Suppressor macrophage (primary cell): ENCODE measurements around the gene CLIC4.
A peak's percentile ranks its signal among the peaks of the same experiment; 100 is the strongest.
"Not testable (repeated sequence)": the region's sequence is repeated elsewhere in the genome, so short reads cannot be mapped to it uniquely, and the experiment has no call there.

ENCODE experiments used
- DNase-seq, 4 experiments: peaks; one replicate each; pipeline ENCODE4 v3.0.0-alpha.2; 2020 to 2022

CLIC4 gene

DNA sequence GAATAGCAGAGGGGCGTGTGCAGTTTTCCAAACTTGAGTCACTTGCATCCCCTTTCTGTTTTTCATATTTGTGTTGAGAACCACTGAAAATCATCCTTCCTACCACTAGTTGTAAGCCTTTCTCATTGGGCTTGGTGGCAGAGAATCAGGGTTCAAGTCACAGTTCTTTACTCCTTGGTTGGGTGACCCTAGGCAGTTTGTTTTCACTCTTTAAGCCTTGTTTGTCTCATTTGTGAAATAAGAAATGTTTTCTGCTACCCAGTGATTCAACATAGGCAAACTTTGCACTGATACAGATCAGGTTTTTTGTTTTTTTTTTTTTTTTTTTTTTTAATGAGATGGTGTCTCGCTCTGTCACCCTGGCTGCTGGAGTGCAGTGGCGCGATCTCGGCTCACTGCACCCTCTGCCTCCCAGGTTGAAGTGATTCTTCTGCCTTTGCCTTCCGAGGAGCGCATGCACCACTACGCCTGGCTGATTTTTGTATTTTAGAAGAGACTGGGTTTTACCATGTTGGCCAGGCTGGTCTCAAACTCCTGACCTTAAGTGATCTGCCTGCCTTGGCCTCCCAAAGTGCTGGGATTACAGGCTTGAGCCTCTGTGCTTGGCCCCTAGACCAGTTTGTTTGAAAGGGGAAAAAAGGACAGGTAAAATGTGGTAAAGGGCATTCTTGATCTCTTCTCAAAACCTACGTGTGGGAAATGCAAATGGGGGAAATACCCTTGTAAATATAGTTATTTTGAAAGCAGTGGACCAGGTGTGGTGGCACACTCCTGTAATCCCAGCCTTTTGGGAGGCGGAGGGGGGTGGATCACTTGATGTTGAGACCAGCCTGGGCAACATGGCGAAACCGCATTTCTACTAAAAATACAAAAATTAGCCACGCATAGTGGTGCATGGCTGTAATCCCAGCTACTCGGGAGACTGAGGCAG is 3.2 kb downstream of the CLIC4 start:
- no peak for DNase-seq

DNA sequence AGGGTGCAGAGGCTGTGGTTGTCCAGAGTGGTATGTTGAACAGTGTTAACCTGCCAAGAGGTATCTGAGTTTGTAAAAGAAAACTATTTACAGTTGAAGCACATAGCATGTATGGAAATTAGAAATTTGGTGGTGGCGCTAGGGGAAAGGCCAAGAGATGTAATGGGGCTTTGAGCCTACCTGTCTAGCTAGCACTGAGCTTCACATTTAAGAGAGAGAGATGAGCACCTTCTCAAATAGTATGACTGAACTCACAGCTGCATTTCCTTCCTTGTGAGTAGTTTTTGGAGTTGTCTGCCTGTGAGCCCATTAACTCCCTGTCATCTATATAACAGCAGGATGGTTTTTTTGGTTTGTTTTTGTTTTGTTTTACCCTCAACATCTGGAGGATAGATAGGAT is 4.0 kb downstream of the CLIC4 start:
- no peak for DNase-seq

DNA sequence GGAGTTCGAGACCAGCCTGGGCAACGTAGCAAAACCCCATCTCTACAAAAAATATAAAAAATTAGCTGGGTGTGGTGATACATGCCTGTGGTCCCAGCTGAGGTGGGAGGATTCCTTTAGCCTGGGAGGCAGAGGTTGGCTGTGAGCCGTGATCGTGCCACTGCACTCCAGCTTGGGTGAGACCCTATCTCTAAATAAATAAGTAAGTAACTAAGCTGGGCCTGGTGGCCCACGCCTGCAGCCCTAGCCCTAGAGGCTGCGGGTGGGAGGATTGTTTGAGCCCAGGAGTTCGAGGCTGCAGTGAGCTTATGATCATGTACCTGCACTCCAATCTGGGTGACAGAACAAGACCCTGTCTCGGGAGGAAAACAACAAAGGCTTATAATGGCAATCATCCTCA is 4.6 kb downstream of the CLIC4 start:
- no peak for DNase-seq

DNA sequence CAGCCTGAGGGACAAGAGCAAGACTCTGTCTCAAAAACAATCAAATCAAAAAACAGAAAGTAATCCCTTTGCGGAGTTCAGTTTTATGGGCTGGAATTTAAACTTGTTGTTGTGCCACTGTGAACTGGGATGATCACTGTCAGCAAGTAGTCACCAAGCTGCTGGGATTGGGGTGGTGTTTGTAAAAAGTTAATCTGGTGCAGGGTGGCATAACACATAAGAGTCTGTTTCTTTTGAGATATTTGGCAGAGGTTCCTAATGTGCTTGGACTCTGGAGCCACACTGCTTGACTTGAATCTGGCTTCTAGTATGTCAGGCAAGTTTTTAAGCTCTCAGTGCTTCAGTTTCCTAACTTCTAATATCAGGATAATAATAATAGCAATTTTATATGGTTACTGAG is 6.6 kb downstream of the CLIC4 start:
- DNase-seq, result no peak

DNA sequence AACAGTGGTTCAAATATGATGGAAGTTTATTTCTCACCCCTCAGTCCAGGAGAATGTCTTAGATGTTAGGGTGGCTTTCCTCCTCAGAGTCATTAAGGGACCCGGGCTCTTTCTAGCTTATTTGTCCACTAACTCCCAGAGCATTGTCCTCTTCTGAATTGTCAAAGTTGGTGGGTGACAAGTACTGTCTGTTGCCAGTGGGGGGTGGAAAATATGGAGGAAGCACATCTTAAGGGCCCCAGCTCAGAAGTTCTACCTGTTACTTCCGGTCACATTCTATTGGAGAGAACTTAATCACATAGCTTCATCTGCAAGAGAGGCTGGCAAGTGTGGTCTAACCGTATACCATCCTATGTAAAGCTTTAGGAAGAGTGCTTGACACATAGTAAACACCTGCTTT is 7.1 kb downstream of the CLIC4 start:
- DNase-seq, result no peak

DNA sequence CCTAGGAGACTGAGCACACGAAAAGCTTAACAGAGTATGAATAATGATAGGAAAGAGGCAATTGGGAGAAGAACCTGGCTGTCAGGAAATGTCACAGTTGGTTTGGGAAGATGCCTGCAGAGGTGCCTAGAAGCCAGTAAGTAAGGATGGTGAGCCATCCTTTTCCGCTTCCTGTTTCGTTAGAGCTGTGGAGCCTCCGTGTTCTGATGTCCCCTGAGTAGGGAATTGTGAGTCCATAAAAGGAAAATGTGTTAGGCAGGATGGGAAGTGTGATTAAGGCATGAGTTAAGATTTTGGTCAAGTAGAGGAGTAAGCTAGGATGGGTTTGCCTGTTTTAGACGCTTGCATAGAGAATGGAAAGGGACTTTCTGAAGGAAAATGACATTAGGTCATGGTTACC is 9.0 kb downstream of the CLIC4 start:
- DNase-seq, result no peak

DNA sequence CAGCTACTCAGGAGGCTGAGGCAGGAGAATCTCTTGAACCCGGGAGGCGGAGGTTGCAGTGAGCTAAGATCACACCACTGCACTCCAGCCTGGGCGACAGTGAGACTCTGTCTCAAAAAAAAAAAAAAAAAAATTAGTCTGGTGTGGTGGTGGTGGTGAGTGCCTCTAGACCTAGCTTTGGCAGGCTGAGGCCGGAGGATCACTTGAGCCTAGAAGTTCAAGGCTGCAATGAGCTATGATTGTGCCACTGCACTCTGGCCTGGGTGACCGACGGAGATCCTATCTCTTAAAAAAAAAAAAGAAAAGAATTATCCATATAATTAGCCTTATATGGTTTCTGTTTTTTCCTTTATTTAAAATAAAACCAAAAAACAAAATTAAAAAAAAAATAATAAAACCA is 10.1 kb downstream of the CLIC4 start:
- not testable (repeated sequence) for DNase-seq

DNA sequence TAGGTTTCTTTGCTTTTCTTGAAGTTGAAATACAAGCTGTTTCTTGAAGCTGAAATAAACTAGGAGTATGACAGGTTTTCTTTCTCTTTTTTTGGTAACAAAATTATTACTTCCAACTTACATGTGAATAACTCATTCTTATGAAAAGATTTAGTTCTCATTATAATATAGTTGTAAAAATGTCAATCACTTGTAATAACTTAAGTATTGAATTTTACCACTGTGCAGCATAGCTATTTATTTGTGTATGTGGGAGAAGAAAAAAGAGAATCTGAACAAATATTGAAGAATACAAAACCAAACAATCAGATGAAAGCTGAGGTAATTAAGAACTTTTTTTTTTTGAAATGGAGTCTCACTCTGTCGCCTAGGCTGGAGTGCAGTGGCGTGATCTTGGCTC is 11.1 kb downstream of the CLIC4 start:
- DNase-seq, result no peak

DNA sequence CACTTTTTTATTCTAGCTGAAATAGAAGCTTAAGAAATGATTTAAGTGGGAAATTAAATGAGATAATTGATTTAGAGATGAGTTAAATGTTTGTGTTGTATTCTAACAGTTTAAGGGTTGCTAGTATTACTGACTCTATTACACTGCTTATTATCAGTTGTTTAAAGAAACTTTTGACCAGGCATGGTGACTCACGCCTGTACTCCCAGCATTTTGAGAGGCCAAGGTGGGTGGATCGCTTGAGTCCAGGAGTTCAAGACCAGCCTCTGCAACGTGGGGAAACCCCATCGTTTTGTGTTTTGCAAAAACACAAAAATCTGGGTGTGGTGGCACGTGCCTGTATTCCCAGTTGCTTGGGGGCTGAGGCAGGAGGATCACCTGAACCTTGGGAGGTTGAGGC is 14.2 kb downstream of the CLIC4 start:
- DNase-seq, result no peak

DNA sequence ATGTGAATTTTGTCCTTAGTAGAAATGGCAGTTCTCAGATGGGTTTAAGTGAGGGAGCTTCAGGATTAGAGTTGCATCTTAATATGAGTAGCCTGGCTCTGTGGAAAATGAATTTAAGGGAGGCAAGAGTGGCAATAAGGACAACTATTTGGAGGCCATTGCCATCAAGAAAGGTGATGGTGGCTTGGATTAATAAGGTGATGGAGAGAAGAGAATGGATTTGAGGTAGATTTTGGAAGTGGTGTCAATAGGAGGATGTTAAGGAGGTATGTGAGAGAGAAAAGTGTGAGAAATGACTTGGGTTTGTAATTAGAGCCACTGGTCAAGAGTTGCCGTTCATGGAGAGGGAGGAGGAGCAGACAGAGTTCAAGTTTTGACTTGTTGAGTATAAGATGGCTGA is 16.3 kb downstream of the CLIC4 start:
- no peak for DNase-seq

DNA sequence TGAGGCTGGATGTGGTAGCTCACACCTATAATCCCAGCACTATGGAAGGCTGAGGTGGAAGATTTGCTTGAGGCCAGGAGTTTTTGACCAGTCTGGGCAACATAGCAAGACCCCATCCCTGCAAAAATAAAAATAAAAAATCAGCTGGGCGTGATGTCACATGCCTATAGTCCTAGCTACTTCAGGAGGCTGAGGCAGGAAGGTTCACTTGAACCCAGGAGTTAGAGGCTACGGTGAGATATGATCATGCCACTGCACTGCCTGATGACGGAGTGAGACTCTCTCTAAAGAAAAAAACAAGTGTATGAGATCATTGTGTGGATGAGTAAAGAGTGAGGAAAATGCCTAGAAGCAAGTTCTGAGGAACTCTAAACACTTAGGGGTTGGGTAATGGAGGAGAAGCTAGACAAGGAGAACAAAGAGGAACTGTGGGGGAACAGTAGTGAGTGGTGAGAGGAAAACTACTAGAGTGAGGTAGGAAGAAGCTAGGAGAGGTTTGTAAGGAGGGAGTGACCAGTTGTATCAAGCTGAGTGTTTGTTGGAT is 17.0 kb downstream of the CLIC4 start:
- DNase-seq, result peak; percentile 75 to 95 (median 84)

DNA sequence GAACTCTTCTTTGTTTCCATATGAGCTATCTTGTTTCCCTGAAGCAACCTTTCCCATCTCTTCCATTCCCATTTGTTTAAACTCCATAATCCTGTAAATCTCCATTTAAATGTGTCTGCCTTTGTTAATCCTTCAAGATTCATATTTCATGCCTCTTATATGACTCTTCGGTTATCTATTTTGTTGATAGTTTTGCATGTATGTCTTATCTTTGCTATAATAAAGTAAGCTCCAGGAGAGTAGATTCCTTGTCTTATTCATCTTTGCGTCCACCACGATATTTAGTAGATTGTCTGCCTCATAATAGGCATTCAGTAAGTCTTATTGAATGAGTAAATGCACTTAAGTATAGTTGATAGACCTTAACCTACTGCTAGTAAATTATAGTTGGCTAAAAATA is 18.4 kb downstream of the CLIC4 start:
- DNase-seq, result no peak

DNA sequence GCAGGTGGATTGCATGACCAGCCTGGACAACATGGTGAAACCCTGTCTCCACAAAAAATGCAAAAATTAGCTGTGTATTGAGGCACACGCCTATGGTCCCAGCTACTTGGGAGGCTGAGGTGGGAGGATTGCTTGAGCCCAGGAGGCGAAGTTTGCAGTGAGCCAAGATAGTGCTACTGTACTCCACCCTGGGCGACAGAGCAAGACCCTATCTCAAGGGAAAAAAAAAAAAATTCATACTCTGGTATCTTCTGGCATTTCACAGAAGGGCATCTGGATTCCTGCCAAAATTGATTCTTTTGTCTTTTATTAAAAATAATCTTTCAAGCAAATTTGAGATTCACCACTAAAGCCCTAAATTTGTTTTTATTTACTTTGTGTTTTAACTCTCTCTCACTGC is 19.2 kb downstream of the CLIC4 start:
- no peak for DNase-seq

DNA sequence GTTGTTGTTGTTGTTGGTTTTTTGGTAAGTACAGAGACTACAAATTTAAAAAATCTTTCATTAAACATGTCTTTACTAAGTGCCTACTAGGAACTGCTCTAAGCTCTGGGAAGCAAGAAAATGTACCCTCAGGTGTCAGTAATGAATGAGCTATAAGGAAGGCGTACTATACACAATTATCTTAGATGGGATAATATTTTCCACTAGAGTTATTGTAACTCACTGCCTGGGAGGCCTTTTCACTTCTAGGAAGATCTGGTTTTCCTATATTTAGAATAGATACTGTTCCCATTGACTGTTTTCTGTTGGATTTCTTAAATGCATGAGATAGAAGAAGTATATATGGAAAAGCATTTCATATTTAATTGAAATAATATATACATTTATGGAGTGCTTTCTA is 19.6 kb downstream of the CLIC4 start:
- no peak for DNase-seq

DNA sequence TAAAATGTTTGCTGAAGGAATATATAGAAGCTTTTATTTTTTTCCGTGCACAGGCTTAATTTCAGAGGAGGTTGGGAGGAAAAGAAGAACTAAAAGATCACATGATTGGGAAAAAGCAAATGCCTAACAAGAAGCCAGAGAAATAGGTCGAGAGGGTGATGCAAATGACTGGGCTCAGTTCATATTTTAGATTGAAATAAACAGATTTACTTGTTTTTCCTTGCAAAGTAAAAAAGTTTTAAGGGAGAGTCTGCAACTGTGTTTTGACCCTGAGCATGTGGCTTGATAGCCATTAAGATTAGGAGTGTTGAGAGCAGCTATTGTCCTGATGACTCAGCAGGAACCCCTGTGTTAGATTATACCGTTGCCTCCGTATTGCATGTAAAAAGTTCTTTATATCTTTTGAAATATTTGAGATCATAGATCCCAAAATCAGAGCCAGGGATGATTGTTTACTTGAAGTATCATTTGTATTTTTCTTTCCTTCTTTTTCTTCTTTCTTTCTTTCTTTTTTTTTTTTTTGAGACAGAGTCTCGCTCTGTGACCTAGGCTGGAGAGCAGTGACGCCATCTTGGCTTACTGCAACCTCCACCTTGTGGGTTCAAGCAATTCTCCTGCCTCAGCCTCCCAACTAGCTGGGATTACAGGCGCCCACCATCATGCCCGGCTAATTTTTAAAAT is 20.2 kb downstream of the CLIC4 start:
- peak; percentile 18 to 67 (median 50) for DNase-seq

DNA sequence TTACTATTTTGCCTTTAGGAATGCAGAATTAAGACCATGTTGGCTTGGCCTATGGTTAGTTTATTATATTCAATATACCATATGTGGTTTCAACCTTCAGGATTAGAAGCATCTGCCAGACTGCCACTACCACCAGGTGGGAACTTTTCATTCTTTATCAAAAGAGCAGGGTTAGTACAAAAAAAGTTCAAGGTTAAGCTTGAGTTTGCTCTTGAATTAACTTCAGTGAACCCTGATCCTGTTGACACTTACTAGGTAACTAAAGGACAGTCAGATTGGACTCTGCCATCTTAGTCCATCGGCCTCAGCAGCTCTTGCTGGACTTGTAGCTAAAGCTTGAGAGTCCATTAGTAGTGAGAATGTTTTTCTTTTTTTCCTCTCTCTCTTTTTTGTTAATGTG is 22.1 kb downstream of the CLIC4 start:
- no peak for DNase-seq

DNA sequence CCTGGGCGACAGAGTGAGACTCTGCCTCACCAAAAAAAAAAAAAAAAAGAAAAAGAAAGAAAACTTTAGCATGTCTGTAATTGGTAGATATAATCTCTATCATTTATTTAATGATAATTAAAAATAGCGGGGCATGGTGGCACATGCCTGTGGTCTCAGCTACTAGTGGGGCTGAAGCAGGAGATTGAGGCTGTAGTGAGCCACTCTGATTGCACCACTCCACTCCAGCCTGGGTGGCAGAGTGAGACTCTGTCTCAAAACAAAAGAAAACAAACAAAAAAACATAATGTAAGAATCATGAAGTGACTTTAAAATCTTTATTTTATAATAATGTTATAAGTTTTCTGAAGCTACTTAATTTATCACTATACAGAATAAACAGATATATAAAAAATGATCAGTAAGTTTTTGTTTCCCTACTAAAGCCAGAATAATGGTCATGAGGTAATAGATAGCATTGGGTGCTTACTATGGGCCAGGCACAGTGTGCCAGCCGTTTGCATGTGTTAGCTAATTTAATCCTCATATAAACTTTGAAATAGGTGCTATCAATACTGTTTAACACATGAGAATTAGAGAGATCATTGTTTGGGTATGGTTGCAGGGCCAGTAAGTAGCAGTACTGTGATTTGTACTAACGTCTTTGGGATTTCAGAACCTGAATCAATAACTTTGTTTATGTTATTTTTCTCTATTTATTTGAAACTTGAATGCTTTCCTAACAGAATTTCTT is 23.8 kb downstream of the CLIC4 start:
- peak in 1 of 4 experiments; percentile 20 for DNase-seq

DNA sequence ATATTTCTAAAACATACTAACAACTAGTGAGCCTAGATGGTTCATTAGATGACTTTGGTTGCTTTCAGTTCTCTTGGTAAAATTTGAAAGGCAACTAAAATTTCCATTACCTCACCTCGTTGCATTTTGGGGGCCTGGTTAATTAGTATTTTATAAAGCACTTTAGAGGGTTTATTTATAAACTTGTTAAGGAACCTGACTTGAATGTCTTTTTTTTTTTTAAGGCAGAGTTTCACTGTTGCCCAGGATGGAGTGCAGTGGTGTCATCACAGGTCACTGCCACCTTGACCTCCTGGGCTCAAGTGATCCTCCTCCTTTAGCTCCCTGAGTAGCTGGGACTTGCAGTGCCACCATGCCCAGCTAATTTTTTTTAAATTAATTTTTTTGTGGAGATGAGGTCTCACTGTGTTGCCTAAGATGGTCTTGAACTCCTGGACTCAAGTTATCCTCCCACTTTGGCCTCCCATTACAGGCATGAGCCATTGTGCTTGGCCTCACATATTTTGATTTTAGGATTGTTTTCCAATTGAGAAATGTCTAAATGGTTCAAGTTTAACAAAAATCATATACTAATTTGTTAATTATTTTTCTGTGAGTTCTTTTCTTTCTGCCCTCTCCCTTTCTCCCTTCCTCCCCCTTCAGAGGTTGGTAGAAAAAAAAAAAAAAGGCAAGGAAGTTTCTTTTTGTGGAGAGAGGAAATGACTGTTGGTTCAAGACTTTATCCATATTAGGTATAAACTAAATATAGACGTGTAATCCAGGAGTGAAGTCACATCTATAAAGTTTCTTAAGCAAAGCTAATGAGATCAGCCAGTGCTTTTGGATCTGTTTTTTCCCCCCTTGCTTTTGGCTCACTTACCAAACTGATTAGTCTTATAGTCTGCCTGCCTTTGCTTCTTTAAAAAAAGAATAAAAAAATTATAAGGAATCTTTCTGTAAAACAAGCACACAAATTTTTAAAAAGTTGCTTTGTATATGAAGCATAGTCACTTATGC is 24.7 kb downstream of the CLIC4 start:
- DNase-seq, result peak; percentile 36 to 80 (median 58)

DNA sequence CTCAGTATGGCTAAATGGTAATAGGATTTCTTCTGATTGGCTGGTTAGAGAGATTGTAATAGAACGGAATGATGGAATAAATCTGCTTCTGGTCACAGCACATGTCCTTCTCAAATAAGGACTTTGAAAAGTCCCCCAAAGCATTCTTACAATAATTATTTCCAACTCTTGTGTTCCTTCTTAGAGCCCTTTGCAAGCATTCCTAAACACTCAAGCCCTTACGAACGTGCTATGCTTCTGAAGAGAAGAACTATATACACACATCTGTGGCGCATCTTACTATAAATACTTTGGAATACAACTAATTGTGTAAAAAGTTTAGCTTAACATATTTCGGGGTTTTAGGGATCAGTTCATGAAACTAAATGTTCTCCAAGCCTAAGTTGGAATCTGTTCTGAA is 25.6 kb downstream of the CLIC4 start:
- DNase-seq, result no peak

DNA sequence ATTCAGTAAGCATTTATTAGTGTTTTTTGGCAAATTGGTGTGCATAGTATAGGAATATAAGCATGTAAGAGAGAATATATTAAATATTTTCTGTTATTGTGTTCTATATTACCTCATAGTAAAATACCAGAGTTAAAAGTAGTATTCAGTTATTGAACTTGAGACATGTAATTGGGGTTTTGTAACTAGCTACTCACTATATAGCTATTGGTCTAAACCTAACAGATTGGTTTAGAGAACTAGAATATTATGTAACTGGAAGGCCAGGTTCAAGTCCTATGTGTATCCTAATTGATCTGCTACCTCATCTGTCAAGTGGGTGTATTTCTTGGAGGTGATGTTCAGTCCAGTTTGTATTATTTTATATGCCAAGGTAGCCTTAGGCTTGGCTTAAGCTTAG is 26.3 kb downstream of the CLIC4 start:
- peak in 1 of 4 experiments; percentile 15 for DNase-seq

DNA sequence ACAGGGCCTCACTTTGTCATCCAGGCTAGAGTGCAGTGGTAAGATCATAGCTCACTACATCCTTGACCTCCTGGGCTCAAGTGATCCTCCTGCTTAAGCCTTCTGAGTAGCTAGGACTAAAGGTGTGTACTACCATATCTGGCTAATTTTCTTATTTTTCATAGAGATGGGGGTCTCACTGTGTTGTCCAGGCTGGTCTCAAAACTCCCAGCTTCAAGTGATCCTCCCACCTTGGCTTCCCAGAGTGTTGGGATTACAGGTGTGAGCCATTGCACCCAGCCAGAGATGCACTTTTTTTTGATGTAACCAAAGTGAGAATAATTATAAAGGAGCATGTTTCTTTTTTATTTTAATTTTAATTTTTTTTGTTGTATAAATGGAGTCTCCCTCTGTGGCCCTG is 28.4 kb downstream of the CLIC4 start:
- DNase-seq, result no peak

DNA sequence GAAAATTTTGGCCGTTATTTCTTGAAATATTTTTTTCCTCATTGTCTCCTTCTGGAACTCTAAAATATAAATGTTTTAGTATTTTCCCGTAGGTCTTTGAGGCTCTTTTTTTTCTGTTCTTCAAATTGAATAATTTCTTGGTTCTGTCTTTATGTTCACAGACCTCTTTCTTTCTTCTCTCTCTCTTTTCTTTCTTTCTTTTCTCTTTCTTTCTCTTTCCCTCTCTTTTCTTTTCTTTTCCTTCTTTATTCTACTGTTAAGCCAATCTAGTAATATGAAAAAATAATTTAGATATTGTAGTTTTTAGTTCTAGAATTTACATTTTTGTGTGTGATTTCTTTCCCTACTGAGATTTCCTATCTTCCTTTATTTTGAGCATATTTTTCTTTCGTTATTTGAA is 30.1 kb downstream of the CLIC4 start:
- no peak for DNase-seq
